BLaER1 (cell line): ENCODE results near the gene ADAP1.

ENCODE experiments used
- H3K27ac ChIP-seq: shearing (Covaris generic); formaldehyde crosslinking; 2 replicates; pipeline ENCODE4 v1.8.1; 2022
- H3K27me3 ChIP-seq: shearing (Covaris generic); formaldehyde crosslinking; 2 replicates; pipeline ENCODE4 v1.8.1; 2022
- H3K36me3 ChIP-seq: shearing (Covaris generic); formaldehyde crosslinking; 2 replicates; pipeline ENCODE4 v1.8.1; 2022
- H3K4me1 ChIP-seq: shearing (Covaris generic); formaldehyde crosslinking; 2 replicates; pipeline ENCODE4 v1.8.1; 2022
- H3K4me2 ChIP-seq: shearing (Covaris generic); formaldehyde crosslinking; 2 replicates; pipeline ENCODE4 v1.8.1; 2022
- H3K4me3 ChIP-seq: shearing (Covaris generic); formaldehyde crosslinking; 2 replicates; pipeline ENCODE4 v1.8.1; 2022
- H3K9ac ChIP-seq: shearing (Covaris generic); formaldehyde crosslinking; 2 replicates; pipeline ENCODE4 v1.8.1; 2022
- H3K9me3 ChIP-seq: shearing (Covaris generic); formaldehyde crosslinking; 2 replicates; pipeline ENCODE4 v1.8.1; 2022
- H4K20me1 ChIP-seq: shearing (Covaris generic); formaldehyde crosslinking; 2 replicates; pipeline ENCODE4 v1.8.1; 2022
- Cebpa-rat ChIP-seq: shearing (Covaris generic); IDR thresholded peaks from 2 replicates; pipeline ENCODE4 v1.8.1; 2022

The ADAP1 gene

GRCh38 chr7:918118-918425 lies 36.4 kb downstream of the ADAP1 start:
- Histone ChIP-seq H3K4me2 (no peak overlapping the region), H3K27me3 (no peaks in the 10 kb centered on the region), H3K27ac (no peak overlapping the region), H3K36me3 (peaks cover 29% of the 10 kb centered on the region), H3K9ac (no peak overlapping the region), H3K9me3 (no peaks in the 10 kb centered on the region), H4K20me1 (no peaks in the 10 kb centered on the region), H3K4me3 (no peak overlapping the region), H3K4me1 (peaks cover 74% of the 10 kb centered on the region)
- no peak for TF ChIP-seq Cebpa-rat

DNA sequence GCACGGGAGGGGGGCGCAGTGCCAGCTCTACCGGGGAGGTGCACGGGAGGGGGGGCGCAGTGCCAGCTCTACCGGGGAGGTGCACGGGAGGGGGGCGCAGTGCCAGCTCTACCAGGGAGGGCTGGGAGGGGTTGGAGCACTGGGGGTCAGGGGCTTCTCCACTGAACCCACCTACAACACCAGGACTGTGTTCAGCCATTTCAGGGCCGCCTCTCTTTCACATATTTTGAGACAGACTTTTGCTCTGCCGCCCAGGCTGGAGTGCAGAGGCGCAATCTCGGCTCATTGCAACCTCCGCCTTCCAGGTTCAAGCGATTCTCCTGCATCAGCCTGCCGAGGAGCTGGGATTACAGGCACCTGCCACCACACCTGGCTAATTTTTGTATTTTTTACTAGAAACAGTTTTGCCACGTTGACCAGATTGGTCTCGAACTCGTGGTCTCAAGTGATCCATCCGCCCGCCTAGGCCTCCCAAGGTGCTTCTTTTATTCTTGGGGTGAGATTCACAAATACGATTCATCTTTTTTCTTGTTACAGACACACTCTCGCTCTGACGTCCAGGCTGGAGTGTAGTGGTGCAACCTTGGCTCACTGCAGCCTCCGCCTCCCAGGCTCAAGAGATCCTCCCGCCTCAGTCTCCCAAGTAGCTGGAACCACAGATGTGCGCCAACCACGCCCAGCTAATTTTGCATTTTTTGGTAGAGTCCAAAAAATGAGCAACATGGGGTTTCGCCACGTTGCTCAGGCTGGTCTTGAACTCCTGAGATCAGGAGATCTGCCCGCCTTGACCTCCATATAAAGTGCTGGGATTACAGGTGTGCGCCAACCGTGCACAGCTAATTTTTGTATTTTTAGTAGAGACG lies 37.0 kb downstream of the ADAP1 start:
- no peaks in the 10 kb centered on the region for H4K20me1 ChIP-seq

DNA sequence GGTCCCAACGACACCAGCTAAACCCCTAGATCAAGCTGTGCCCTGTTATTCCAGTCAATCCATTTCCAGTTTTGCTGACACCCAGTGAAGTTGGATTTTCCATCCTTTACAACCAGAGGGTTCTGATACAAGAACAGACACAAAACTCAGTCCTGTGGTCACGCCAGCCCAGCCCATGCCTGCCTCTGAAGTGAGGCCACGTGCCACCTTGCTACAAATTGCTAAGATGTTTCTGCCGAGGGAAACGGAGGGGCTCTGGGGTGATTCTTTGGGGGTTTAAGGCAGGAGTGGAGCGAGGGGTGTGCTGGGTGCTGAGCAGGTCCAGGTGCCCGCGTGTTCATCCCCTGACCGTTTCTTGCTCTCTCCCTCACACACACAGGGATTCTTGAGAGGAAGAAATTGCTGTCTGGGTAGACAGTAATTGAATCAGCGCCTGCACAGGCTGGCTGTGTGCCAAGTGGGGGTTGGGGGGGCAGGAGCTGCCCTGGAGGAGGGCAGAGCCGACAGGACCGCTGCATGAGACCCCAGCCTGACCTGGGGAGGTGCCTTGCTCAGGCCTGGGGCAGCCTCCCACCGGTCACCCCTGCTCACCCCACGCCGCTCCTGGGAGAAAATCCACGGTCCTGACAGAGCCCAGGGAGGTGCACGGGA lies 38.1 kb downstream of the ADAP1 start:
- Histone ChIP-seq H3K36me3 (peaks cover 29% of the 10 kb centered on the region), H3K4me3 (no peak overlapping the region), H3K4me2 (no peak overlapping the region), H3K9me3 (no peaks in the 10 kb centered on the region), H3K4me1 (peaks cover 72% of the 10 kb centered on the region), H3K27ac (no peak overlapping the region), H4K20me1 (no peaks in the 10 kb centered on the region), H3K9ac (no peak overlapping the region), H3K27me3 (no peaks in the 10 kb centered on the region)
- TF ChIP-seq Cebpa-rat, result no peak

More for the DNA sequence above, 37.0 kb downstream of the ADAP1 start:
- Histone ChIP-seq H3K27me3 (no peaks in the 10 kb centered on the region), H3K27ac (no peak overlapping the region), H3K36me3 (peaks cover 29% of the 10 kb centered on the region), H3K9ac (no peak overlapping the region), H3K9me3 (no peaks in the 10 kb centered on the region), H3K4me1 (peaks cover 74% of the 10 kb centered on the region), H3K4me2 (no peak overlapping the region), H3K4me3 (no peak overlapping the region)
- no peak for TF ChIP-seq Cebpa-rat

GRCh38 chr7:915291-916218 lies 38.9 kb downstream of the ADAP1 start:
- H3K27me3 ChIP-seq, result peaks cover 6% of the 10 kb centered on the region; the same call in 1 of the 2 replicates
- peak overlapping the region; percentile 7; the same call in 1 of the 2 replicates for H3K9ac ChIP-seq
- H3K4me2 ChIP-seq, result peak overlapping the region; percentile 29
- H3K4me3 ChIP-seq, result no peak overlapping the region
- no peaks in the 10 kb centered on the region for H4K20me1 ChIP-seq
- H3K36me3 ChIP-seq, result peaks cover 29% of the 10 kb centered on the region
- H3K27ac ChIP-seq, result no peak overlapping the region
- no peaks in the 10 kb centered on the region for H3K9me3 ChIP-seq
- no peak for TF ChIP-seq Cebpa-rat
- H3K4me1 ChIP-seq, result peaks cover 71% of the 10 kb centered on the region

DNA sequence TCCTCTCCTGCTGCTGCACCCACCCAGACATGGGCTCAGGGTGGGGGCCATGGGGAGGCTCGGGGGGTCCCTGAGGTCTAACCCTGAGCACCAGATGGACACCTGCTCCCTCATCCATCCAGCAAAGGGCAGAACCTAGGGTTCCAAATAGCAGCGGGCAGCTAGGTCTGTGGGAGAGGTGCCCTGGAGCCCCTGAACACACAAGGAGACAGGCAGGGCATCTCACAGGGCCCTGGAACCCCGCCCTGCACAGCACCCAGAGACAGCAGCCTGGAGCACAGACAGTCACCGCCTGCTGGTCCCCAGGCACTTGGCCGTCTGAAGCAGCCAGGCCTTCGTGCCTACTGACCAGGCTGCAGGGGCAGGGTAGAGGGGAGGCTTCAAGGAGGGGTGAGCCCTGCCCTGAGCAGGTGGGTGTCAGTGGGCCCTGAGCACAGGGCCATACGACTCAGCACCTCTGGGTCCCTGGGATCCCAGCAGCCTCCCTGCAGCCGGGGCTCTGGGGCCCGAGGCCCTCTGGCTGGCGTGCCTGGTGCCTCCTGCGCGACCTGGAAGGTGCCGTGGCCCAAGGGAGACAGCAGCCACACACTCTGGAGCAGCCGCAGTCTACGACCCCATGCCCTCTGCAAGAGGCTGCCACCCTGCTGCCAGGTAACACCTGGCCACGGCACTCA lies 39.8 kb downstream of the ADAP1 start:
- TF ChIP-seq Cebpa-rat, result no peak
- Histone ChIP-seq H3K4me1 (peaks cover 77% of the 10 kb centered on the region), H3K4me2 (peak overlapping the region; percentile 29; the same call in 1 of the 2 replicates), H3K36me3 (peaks cover 29% of the 10 kb centered on the region), H3K27ac (0 out of 2 replicates have a peak overlapping the region, but pooled peaks have one; percentile 26), H4K20me1 (peaks cover 3% of the 10 kb centered on the region), H3K9ac (no peak overlapping the region), H3K9me3 (no peaks in the 10 kb centered on the region), H3K27me3 (peaks cover 15% of the 10 kb centered on the region), H3K4me3 (no peak overlapping the region)

- no peak overlapping the region for H3K4me3 ChIP-seq
- no peak overlapping the region for H3K27ac ChIP-seq
- no peak overlapping the region for H3K9ac ChIP-seq
- H3K4me1 ChIP-seq, result peaks cover 78% of the 10 kb centered on the region
- H3K36me3 ChIP-seq, result peaks cover 29% of the 10 kb centered on the region
- no peak for TF ChIP-seq Cebpa-rat
- H3K27me3 ChIP-seq, result peaks cover 21% of the 10 kb centered on the region
- H3K4me2 ChIP-seq, result no peak overlapping the region
- peaks cover 7% of the 10 kb centered on the region for H4K20me1 ChIP-seq
- H3K9me3 ChIP-seq, result no peaks in the 10 kb centered on the region
Measured at GRCh38 chr7:913736-914520, 40.6 kb downstream of the ADAP1 start.

DNA sequence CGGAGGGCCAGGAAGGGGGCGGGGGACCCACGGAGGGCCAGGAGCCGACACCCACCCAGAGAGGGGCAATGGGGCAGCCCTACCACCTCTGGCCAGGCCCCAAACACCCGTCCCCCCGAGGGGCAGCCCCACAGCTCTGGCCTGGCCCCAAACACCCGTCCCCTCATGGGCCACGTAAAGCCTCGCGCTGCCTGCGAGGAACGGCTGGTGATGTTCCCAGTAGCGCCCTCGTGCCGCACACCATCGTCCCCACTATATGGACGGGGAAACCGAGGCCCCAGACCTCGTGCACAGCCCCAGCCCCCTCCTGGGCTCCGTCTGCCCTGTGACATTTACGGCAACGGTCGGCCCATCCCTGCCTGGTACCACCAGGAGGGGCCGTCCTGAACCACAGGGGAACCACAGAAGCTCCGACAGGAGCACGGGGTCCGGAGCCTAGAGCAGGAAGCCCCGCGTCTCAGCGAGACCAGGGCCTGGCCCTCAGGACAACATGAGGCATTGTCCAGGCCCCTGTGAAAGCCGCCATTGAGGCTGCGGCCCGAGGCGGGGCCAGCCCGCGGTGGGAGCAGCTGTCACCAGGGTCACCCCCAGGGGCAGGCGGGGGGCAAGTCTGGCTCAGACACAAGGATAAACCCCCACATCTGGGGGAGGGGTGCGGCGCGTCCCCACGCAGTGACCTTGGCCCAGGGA lies 42.5 kb downstream of the ADAP1 start:
- Histone ChIP-seq H3K27ac (no peak overlapping the region), H3K4me1 (peaks cover 82% of the 10 kb centered on the region), H4K20me1 (peaks cover 26% of the 10 kb centered on the region), H3K36me3 (peaks cover 29% of the 10 kb centered on the region; the same call in 1 of the 2 replicates), H3K4me3 (no peak overlapping the region), H3K27me3 (peaks cover 27% of the 10 kb centered on the region), H3K9ac (no peak overlapping the region), H3K9me3 (no peaks in the 10 kb centered on the region), H3K4me2 (no peak overlapping the region)
- TF ChIP-seq Cebpa-rat, result no peak

DNA sequence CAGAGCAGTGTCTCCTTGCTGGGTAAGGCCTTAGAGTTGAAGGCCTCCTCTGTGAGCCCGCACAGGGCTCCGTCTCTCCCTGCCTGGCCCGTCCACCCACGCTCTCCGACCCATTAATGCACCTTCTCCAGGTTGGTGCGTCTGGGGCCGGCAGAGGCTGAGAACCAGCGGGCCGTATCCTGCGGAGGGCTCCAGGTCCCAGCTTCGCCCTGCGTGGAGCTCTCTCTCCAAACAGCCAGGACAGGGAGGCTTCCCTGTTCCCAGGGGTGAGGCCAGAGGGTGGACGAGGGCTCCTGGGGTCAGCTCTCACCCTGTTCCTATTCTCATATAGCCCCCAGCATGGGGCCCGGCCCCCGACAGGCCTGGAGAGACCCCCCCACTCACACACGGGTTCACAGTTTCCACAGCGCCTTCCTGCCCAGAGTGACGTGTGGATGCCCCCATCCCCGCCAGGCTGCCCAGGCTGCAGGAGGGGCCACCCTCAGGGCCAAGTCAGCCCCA lies 43.5 kb downstream of the ADAP1 start:
- H3K27ac ChIP-seq, result 0 out of 2 replicates have a peak overlapping the region, but pooled peaks have one; percentile 19
- no peaks in the 10 kb centered on the region for H3K9me3 ChIP-seq
- H3K36me3 ChIP-seq, result peaks cover 30% of the 10 kb centered on the region; the same call in 1 of the 2 replicates
- H3K4me2 ChIP-seq, result peak overlapping the region; percentile 94
- TF ChIP-seq Cebpa-rat, result no peak
- H4K20me1 ChIP-seq, result peaks cover 28% of the 10 kb centered on the region
- peaks cover 76% of the 10 kb centered on the region for H3K4me1 ChIP-seq
- no peak overlapping the region for H3K9ac ChIP-seq
- H3K27me3 ChIP-seq, result peaks cover 36% of the 10 kb centered on the region
- H3K4me3 ChIP-seq, result no peak overlapping the region
